NCI-H526 treated with DMSO at 0.1 percent for 48 hours (cell line): ENCODE results near the gene HSD11B1L.
A peak's percentile ranks its signal among the peaks of the same experiment; 100 is the strongest.
"Not testable (repeated sequence)": the region's sequence is repeated elsewhere in the genome, so short reads cannot be mapped to it uniquely, and the experiment has no call there.

Experiments
- DNase-seq: peaks from one replicate; lab custom pipeline; 2025; lab: John Stamatoyannopoulos, UW

The HSD11B1L gene

DNA sequence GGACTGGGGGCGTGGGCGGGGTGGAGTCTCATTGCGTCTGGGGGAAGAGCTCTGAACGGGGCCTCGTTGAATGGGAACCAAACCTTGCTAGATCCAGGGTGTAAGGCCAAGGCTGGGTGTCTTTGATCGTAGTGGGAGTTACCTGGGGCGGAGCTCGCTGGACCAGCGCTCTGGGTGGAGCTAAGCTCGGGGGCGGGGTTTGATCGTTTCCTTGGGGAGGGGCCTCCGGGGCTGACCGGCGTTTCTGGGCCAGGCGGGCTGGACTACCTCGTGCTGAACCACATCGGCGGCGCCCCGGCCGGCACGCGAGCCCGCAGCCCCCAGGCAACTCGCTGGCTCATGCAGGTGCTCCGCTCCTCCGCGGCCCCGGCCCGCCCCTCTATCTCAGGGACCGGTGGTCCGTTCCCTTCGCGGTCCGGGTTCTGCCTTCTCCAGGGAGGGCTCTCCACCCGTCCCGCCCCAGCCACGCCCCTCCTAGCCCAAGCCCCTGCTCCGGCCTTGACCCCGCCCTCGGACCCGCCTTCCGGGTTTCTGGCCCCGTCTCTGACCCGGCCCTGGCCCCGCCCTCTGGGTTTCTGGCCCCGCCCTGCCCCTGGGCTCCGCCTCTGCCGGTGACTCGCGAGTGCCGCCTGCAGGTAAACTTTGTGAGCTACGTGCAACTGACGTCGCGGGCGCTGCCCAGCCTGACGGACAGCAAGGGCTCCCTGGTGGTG is 6.0 kb downstream of the HSD11B1L start:
- peak; percentile 42 for DNase-seq

DNA sequence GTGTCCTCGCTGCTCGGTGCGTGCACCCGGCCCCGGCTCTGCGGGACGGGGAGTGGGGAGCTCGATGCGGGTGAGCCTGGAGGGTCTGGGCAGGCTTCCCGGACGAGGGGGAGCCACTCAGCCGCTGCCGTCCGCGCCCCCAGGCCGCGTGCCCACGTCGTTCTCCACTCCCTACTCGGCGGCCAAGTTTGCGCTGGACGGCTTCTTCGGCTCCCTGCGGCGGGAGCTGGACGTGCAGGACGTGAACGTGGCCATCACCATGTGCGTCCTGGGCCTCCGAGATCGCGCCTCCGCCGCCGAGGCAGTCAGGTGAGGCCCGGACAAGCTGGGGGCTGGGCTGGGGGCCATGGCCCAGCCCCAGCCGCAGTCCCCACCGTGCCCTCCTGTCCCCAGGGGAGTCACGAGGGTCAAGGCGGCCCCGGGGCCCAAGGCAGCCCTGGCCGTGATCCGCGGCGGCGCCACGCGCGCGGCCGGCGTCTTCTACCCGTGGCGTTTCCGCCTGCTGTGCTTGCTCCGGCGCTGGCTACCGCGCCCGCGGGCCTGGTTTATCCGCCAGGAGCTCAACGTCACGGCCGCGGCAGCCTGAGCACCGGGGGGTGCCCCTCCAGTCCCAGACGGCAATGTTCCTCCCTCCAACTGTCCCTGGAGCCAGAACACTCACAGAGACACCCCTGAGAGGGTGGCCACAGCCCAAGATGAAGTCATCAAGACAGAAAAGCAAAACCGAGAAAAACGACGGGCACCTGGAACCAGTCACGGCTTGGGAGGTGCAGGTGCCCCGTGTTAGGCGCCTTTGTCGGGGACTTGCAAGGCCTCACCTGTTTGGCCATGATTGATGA is 6.8 kb downstream of the HSD11B1L start:
- DNase-seq = no peak

DNA sequence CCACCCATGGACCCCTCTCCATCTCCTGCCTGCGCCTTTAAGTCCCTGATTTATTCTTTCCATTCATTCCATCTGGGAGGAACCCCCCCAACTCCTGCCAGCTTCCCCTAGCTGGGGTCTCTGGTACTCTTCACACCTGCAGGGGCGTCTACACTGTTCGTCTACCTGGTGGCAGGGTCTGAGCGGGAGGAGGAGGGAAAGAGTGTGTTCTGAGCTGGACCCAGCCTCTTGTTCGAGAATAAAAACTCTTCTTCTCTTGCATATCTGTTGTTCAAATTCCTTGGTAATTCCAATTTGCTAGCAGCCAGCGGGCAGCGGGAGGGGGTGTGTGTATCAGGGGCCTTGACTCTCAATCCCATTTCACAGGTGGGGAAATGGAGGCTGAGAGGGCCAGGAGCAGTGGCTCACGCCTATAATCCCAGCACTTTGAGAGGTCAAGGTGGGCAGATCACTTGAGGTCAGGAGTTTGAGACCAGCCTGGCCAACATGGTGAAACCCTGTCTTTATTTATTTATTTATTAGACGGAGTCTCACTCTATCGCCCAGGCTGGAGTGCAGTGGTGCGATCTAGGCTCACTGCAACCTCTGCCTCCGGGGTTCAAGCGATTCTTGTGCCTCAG is 7.5 kb downstream of the HSD11B1L start:
- DNase-seq = not testable (repeated sequence)

DNA sequence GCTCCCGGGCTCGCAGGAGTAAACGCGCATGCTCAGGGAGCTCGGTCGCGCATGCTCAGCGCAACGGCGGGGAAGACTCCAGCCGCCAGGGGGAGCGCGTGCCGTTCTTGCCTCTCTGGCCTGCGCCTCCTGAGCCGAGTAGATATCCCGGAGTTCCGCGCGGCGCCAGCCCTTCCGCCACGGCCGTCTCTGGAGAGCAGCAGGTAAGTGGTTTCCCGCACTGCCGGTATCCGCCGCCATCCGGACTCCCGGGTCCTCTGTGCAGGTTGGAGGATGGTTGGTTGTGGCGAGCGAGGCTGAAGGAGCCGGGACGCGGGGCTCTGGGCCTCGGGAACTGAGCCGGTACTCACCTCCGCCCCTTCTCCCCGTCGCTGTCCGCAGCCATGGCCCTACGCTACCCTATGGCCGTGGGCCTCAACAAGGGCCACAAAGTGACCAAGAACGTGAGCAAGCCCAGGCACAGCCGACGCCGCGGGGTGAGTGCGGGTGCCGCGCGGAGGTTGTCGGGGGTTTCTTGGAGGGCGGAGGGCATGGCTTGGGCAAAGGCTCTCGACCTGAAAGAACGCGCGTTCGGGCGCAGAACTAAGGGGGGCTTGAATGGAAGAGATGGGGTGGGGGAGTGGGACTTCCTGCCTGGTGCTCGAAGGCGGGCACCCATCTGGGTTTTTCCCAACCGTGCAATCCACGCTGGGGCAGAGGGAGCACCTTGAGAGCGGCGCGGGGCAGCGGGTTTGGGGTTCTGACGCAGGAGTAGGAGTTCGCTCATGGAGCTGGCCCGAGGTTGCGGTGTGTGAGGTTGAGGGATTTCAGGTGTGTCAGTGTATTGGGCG is 9.5 kb downstream of the HSD11B1L start, which contains the start of gene RPL36:
Gene RPL36 (plus strand): TSS at position 171 of the 830 bp plus-strand sequence. CDS start 213 bp downstream, at position 384.
- peak; percentile 73 for DNase-seq

DNA sequence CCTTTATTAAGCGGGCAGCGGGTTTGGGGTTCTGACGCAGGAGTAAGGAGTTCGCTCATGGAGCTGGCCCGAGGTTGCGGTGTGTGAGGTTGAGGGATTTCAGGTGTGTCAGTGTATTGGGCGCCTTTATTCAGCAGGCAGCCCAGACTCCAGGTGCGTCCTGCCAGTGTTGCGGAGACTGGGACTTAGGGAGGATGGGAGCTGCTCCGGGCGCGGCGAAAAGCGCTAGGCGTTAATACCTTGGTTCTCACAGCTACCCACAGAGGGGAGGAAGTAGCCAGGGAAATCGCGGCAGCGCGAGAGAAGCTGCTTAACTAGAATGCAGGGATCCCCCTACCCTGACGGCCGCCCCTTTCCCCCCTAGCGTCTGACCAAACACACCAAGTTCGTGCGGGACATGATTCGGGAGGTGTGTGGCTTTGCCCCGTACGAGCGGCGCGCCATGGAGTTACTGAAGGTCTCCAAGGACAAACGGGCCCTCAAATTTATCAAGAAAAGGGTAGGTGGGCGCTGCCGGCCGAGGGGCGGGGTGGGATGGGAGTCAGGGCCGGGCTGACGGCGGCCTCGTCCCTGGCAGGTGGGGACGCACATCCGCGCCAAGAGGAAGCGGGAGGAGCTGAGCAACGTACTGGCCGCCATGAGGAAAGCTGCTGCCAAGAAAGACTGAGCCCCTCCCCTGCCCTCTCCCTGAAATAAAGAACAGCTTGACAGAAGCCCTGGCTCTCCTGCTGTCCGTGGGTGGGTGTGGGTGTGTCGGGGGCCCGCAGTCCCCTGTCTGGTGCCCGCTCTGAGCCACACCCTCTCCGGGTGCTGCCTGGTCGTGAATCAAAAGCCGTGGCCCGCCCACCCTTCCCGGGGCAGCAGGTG is 10.4 kb downstream of the HSD11B1L start:
- no peak for DNase-seq

DNA sequence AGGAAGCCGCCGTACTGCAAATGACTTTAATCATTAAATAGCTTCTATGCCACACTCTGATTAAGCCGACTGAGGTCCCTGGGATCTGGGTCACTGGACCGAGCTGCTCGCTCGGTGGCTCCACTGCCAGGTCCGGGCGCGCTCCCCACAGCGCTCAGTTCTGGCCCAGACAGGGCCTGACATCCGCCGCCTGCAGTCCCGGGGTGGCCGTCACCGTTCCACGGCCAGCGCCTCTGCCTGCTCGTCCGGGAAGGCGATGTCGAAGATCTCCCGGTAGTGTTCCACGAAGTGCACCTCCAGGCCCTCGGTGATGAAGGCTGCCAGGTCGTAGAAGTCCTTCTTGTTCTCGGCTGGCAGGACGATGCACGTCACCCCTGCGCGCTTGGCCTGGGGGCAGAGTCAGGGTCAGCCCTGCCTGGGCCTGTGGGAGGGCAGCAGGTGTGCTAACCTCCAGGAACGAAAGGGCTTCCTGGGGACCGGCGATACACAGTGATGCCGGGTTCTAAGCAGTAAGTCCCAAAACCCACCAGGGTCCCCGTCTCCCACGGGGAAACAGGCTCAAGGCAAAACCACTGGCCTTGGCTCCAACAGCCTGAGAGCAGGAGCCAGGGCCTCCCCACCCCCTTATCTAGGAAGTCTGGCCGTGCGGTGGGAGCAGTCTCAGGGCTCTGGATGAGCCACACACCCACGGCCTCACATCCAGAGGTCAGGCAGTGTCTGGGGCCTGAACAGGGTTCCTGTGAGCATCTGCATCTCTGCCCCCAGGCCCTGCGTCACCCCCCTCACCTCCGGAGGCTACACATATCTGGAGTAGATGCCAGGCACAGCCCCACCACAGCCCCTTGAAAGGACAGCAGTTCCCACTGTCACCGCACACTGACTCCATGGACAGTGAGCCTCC is 11.2 kb downstream of the HSD11B1L start:
- no peak for DNase-seq

DNA sequence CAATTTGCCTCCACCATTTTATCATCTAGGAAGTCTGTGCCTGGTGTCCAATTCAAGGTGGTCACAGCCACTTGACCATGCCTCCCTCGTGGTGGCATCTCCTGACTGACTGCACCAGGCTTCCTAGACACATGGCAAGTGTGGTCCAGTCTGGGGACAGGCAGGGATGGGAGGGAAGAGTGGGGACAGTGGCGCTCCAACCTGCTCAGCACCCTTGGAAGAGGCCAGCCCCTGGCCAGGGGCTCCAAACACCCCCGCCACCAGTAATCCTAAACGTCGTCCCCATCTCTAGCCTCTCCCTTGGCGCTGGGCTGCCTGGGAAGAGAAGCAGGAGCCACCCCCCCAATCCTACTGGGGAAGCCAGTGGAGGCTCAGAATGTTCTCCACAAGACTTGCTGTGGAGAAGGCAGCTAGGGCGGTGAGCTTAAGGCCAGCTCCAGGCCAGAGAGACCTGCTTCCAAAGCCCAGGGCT is 11.9 kb downstream of the HSD11B1L start:
- DNase-seq = no peak

DNA sequence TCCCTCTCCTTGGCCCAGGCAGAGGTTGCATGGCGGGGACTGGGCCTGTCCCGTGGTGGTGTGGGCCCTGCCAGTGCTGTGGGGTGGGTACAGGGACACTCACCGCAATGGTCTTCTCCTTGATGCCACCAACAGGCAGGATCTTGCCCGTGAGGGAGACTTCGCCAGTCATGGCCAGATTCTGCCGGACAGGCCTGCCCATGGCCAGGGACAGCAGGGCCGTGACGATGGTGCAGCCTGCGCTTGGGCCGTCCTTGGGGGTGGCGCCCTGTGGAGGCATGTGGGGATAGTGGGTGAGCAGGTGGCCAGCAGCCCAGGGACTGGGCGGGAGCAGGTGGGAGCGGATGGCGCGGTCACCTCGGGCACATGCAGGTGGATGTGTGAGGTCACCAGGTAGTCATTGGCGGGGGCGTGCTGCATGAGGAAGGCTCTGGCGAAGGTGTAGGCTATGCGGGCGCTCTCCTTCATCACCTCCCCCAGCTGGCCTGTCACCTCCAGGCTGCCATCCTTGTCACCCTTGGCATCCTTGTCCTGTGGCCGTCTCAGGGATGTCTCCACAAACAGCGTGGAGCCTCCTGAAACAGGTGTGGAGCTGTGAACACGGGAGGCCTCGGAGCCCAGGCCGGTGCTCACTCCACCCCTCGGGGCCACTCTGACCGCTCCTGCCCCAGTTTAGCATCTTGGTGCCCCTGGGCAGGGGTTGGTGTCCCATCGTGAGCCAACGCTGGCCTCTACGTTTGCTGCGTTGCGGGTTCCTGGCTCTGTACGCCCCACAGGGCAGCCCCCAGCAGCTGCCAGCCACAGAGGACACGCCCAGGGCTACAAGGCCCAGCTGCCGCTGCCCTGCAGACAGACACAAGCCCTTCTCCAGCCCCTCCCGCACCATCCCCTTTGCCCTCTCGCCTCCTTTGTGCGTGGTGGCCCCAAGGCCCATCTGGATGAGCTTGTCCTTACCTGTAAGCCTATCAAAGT is 12.7 kb downstream of the HSD11B1L start:
- DNase-seq = no peak

DNA sequence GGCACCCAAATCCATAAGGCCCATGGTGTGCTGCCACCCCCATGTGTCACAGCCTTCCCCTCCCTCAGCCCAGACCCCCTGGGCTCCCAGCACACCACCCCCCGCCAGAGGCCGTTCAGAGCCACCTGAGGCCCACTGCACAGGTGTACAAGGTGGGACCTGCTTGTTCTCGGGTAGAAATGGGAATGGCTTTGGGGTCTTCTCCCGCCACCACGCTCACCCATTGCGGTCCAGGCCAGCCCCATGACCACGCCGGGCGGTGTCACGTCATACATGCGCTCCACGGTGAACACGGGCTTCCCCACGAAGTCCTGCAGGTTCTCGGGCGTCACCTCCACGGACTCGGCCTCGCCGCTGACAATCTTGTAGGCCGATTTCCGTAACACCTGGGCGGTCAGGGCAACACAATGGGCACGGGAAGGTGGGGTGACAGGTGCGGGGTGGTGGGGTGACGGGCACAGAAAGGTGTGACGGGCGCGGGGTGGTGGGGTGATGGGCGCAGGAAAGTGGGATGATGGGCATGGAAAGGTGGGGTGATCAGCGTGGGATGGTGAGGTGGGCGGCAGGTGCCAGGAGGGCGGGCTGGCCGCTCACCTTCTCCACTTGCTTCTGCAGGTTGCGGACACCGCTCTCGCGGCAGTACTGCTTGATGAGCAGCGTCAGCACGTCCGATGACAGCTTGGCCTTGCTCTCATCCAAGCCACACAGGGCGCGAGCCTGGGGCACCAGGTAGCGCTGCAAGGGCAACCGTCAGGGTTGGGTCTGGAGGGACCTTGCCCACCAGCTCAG is 13.5 kb downstream of the HSD11B1L start:
- no peak for DNase-seq

DNA sequence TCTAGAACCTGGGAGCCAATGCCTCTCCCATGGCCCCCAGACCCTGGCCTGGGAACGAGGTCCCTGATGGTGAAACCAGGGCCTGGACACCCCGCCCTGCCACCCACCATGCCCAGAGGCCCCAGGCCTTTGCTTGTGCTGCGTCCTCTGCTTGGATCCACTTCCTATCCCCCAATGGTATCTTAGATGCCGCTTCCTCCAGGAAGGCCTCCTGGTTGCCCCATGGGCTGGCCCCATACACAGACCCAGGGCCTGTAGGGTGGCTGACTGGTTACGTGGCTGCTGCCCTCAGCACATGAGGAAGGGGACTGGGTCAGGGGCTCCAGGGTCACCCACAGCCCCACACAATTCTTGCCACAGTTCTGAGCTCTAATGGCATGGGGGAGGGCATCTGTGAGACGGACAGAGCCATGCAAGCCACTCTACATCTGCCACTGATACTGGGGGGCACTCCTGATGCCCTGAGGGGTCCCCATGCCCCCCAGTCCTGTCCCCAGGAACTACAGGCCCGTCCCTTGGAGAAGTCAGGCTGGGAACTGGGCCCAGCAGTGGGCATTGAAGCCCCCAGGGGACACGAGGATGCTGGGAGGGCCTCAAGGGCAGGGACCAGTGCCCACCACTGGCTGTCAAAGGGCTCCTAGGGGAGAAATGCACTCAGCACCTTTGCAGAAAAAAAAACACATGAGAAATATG is 14.3 kb downstream of the HSD11B1L start:
- no peak for DNase-seq

DNA sequence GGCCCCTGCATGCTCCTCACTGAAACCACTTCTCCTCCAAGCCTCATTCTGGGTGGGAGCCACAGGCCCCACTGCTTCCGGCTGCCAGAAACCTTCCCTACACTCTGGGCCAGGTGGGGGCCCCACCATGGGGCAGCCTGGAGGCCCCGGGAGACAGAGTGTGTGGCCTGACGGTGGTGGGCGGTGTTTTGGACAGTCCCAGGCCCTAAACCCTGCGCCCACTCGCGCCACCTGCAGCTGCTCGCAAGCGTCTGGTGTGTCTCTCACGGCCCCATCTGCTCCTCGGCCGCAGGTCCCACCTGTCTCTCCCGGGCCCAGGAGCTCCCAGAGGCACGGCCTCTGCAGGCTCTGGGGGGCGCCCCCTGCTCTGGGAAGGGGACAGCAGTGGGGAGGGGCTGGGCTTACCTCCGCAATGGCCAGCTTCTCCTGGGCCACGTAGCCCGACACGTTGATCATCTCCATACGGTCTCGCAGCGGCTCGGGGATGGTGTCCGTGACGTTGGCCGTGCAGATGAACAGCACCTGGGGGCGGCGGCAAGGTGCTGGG is 14.9 kb downstream of the HSD11B1L start:
- DNase-seq = no peak

DNA sequence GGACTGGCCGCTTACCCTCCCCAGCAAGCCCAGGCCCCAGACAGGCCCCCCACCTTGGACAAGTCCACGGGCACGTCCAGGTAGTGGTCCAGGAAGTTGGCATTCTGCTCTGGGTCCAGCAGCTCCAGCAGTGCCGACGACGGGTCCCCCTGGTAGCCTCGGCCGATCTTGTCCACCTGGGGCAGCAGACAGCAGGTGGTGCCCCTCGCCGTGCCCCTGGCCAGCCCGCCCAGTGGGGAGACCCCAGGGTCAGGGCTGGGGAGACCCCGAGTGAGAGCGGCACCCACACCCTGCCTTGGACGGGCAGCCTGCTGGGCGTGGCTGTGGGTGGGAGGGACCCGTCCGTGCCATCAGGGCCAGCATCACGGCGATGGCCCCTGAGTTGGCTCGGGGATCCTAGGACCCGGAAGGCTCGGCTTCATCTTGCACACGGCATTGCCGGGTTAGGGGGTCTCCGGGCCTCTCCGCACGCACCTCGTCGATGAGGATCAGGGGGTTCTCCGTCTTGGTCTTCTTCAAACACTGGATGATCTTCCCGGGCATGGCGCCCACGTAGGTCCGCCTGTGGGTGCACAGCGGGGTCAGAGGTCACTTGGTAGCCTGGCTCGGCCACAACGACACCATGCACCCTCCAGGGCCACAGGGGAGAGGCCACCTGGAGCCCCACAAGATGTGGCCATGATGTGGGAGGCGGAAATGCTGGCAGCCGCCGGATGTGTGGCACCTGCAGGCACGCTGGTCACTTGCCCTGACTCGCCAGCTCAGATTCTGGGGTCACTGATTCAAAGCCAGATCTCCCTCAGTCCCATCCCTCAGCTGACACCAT is 15.6 kb downstream of the HSD11B1L start:
- no peak for DNase-seq

DNA sequence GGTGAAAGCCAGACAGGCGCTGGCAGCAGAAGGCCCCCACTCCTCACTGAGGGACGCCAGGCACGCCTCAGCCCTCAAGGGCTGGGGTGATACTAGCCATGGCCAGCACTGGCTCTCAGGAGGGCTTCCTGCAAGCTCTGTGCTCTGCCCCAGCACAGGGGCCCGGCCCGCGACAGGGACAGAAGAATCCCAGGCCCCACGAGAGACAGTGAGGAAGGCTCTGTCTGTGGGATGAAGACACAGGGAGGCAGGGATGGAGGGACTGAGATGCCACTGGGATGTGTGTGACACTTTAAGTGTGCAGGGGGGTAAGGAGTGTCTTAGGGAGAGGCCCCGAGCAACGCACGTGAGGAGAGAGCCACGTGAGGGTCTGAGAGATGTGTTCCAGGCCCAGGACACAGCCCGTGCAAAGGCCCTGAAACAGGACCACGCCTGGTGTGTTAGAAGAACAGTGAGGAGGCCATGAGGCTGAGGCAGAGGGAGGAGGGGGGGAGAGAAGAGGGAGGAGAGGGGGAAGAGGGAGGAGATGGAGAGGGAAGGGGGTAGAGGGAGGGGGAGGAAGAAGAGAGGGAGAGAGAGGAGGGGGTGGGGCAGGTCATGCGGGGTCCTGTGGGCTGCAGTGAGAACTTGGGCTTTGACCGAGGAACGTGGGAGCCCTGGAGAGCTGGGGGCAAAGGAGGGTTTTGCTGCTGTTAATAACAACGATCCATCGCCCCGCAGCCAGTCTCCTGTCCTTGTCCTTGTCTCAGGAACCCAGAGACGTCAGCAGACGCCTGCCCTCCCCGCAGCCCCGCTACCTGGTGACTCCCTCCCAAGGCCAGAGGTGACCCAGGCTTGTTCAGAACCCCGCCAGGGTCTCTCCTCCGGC is 16.4 kb downstream of the HSD11B1L start:
- no peak for DNase-seq

DNA sequence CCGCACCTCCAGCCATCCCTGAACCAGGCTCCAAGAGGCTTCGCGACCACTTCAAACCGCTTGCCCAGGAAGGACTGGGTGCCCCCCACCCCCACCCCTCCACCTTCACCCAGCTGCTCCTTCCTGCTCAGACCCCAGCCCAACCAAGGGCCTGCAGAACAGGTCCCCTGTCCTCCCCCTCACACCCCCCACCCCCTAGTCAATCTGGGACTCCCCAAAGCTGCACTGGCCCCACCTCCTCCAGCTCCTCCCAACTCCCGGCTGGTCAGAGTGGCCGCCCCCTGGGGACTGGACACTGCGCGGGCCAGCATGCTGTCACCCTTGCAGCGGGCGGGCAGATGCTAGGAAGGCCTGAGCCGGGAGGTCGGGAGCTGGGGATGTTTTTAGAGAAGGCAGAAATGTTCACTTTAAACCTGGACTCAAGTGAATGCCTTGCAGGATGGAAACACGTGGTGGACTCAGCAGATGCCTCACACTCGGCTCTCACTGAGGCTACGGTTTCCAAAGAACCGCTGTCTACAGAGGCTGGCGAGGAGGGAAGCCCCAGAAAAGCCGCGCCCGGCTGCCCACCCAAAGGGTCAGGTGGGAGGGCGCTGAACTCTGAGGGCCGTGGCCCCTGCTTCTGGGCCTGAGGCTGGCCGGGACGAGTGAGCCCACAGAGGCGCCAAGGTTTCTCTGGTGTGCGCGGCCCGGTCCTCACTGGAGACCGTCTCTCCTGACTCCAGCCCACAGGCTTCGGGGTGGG is 17.2 kb downstream of the HSD11B1L start:
- DNase-seq = no peak
